LNCaP clone FGC (cell line): Measurements from ENCODE around the gene FAM149B1.
"Not testable (repeated sequence)": the region's sequence is repeated elsewhere in the genome, so short reads cannot be mapped to it uniquely, and the experiment has no call there.

Experiments used
- DNase-seq: peaks from one replicate; pipeline ENCODE4 v3.0.0-alpha.2; 2011; ENCODE audit warnings: low read depth
- H3K4me3 ChIP-seq: 2 replicates; pipeline ENCODE4 v1.5.1; 2011; ENCODE audit warnings: mild to moderate bottlenecking, low read depth, low read length, control low read depth
- TF ChIP-seq, protein P1 (sequence below): IDR thresholded peaks from 2 replicates; pipeline ENCODE4 v1.5.1; 2012; ENCODE audit warnings: mild to moderate bottlenecking; ENCODE audit not compliant: control insufficient read depth, insufficient read depth; ENCODE audit errors: extremely low read depth

The FAM149B1 gene

GRCh38 chr10:73251683-73252444 lies 83.9 kb downstream of the FAM149B1 start:
- peak overlapping the region; percentile 87 for H3K4me3 ChIP-seq
- peak; percentile 18 for DNase-seq
- TF ChIP-seq, protein P1, sequence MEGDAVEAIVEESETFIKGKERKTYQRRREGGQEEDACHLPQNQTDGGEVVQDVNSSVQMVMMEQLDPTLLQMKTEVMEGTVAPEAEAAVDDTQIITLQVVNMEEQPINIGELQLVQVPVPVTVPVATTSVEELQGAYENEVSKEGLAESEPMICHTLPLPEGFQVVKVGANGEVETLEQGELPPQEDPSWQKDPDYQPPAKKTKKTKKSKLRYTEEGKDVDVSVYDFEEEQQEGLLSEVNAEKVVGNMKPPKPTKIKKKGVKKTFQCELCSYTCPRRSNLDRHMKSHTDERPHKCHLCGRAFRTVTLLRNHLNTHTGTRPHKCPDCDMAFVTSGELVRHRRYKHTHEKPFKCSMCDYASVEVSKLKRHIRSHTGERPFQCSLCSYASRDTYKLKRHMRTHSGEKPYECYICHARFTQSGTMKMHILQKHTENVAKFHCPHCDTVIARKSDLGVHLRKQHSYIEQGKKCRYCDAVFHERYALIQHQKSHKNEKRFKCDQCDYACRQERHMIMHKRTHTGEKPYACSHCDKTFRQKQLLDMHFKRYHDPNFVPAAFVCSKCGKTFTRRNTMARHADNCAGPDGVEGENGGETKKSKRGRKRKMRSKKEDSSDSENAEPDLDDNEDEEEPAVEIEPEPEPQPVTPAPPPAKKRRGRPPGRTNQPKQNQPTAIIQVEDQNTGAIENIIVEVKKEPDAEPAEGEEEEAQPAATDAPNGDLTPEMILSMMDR: no peak

DNA sequence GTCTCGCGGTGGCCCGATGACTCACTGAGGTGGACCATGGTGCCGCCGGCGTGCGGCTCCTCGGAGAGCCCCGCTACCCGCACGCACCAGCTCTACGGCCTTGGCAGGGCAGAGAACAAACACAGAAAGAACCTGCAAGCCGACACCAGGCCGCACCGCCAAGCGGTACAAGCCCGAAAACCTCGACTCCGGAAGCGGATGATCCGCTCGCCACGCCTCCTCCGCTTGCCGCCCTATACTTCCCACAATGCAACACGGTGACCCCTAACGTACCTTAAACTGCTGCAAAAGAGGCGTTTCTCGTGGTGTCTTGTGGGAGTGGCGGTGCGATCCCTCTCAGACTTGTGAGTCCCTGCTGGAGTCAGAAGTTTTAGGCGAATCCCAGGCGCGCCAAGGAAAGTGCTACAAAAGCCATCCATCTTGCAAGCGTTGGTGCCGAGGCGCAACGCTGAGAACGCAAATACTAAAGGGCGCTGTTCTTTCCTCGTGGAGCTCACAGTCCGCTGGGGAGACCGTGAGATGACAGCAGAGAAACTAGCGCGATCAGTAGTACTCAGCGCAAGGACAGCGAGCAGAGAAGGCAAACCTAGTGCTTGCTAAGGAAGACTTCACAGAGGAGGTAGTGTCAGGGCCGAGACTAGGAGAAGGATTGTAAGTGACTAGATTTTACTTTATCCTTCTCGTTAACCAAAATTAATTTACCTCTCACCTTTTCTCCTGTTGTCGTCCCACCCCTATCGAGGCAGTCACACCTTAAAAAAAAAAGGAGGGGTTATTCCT lies 84.7 kb downstream of the FAM149B1 start, which contains the start of gene MRPS16:
Gene MRPS16, minus strand, starts transcription at position 200 of the 780 bp plus-strand sequence. Its CDS starts 162 bp downstream, at position 38.
- DNase-seq: peak; percentile 97
- TF ChIP-seq, protein P1: no peak
- peak within 1 kb of the TSS; percentile 87 for H3K4me3 ChIP-seq

DNA sequence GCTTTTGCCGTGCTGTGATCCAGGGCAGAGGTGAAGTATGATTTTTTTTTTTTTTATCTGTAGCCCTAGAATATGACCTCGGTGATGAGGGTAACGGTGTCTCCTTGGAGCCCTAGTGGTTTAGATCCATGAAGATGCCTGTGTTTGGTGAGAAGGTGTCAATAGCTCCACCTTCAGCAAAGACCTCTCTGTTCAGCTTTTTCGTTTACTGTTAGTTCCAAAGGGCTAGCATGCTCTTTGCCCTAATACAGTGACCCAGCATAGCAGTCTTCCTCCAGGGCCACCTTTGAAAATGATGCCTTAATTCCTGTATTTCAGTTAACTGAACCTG lies 85.3 kb downstream of the FAM149B1 start:
- DNase-seq: no peak
- H3K4me3 ChIP-seq: peak overlapping the region; percentile 87
- TF ChIP-seq, protein P1: peak; percentile 7; the same call in 1 of the 2 replicates

GRCh38 chr10:73258612-73259011 lies 90.7 kb downstream of the FAM149B1 start:
- DNase-seq, H3K4me3 ChIP-seq: not testable (repeated sequence)

- no peak for DNase-seq
- TF ChIP-seq, protein P1: no peak
- H3K4me3 ChIP-seq: no peak overlapping the region
These were observed 93.6 kb downstream of the FAM149B1 start for GRCh38 chr10:73261362-73261995.

DNA sequence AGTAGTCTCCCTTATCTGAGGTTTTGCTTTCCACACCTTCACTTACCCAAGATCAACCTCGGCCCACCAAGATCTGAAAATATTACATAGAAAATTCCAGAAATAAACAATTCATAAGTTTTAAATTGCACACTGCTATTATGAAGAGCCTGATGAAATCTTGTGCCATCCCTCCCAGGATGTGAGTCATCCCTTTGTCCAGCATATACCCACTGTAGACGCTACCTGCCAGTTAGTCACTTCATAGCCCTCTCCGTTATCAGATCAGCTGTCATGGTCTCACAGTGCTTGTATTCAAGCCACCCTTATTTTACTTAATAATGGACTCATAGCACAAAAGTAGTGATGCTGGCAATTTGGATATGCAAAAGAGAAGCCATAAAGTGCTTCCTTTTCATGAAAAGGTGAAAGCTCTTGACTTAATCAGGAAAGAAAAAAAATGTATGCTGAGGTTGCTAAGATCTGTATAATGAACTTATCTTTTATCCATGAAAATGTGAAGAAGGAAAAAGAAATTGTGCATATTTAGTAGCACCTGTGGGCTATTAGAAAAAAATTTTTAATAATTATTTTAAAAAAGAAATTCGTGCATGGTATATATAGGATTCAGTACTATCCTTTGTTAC lies 94.3 kb downstream of the FAM149B1 start:
- TF ChIP-seq, protein P1: no peak
- H3K4me3 ChIP-seq: no peak overlapping the region
- DNase-seq: no peak
